CD4-positive, alpha-beta T cell treated with Interleukin-12 subunit alpha and Interleukin-12 subunit beta, for 1 hour (primary cell): ENCODE results near the gene CAPZB.

ENCODE experiments used
- DNase-seq: peaks from one replicate; pipeline ENCODE4 v3.0.0-alpha.2; 2020

The CAPZB gene

GRCh38 chr1:19426294-19427086, 58.8 kb downstream of the CAPZB start:
- DNase-seq: no peak

DNA sequence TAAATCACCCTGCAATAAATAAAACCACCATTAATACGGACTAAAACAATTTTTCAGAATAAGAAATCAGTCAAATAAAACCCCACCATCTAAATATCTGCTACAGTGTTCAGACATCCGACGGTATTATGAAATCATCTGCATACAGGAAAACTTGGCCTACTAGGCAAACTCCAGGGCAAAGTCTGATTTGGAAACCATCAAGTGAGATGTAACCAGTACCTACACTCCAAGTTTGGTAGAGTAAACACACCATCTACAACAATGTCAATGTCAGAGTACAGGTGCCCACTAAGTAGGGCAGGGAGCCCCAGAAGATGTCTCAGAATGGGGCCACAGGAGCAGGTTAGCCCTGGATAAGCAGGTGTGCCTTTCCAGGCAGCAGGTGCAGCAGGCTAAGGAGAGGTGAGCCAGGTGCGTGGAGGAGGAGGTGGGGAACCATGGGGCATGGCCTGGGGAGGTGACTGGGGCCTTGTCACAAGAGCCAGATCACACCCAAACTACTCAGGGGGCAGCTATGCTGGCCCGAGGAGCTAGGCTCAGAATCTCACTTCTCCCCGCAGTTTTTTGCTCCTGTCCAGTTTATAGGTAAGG, 59.6 kb downstream of the CAPZB start:
- no peak for DNase-seq

DNA sequence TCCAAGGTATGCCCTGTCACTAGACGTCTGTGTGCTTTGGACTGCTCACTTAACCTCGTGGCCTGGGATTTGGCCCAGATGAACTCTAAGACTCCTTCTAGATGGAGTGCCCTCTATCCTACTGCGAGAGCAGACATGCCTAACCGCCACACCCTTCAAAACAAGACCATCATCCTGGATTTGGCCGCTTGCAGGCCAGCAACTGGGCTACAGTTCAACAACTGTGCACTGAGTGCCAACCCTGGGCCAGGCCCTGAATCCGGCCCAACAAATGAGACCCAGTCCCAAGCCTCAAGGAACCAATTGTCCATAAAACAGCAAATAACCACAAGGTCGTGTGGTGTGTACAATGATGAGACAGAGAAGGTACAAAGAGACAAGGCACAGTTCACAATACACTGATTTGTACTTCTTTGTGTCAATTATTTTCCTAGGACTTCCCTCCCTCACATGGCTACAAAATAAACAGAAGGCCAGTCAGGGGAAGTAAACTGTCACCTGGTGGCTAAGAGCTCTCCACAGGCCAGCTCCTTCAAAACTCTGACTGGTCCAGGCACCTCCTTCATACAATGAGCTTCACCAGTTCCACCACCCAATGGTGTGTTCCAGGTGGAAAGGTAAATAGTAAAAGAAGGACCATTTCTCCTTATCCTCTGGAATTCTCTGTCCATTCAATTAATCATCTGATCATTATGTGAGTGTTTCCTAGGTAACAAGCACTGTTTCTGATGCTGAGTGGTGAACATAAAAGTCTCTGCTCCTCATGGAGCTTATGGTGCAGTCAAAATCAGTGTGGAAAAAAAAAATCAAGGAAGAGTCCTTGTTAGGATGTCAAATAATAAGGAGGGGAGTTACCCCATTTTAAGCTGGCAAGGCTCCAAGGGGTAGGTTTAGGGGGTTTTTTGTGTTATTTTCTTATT, 60.4 kb downstream of the CAPZB start:
- no peak for DNase-seq

DNA sequence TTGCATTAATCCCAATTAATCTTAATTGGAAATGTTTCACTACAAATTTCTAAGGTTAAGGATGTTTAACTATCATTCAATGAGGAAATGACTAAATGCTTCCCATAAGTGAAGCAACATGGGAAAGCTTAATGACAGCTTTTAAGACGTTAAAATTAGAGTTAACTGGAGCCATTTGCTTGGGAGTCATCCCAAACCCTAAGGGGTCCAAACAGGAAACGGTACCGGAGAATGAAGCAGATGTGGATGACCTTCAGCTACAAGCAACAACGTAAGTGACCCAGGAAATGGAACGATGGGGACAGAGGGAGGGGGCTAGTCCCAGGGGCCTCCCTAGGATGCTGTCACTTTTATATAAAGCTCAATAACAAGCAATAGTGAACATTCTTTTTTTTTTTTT, 62.2 kb downstream of the CAPZB start:
- no peak for DNase-seq

DNA sequence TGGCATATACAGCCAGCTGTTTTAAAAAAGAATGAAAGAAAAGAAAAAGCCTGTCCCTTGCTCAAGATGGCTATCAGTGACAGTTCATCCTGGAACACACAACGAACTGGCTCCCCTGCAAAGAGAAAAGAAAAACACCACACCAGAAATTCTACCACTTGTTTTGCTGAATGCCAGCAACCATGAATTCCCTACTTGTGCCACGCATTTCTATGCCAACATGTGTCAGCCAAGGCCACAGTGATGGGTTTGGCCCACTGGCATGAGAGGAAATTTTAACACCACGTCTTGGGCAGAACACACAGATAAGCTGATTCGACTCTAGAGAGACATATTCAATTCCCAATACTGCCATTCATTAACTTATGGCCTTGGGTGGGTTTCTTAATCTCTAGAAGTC, 64.0 kb downstream of the CAPZB start:
- no peak for DNase-seq

- DNase-seq: no peak
Observed at GRCh38 chr1:19420606-19421005, 64.7 kb downstream of the CAPZB start.

DNA sequence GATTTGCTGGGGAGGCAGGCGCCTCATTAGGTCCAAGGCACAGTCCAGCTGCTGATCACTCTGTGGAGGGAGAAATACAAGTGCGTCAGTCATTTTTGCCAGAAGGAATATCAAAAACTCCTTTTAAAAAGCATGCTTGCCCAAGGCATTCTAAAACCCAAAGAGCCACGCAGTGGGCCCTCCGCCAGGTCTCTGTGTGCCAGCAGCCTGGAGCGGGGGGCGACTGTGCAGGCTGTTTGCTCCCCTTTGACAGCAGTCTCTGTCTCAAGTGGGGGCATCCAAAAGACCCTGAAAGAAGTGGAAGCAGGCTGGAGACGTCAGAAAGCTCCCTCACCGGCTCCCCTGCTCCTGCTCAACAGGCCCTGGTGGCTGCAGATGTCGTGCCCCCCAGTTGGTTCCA, 65.6 kb downstream of the CAPZB start:
- DNase-seq: no peak

GRCh38 chr1:19418503-19418971, 66.8 kb downstream of the CAPZB start:
- no peak for DNase-seq

DNA sequence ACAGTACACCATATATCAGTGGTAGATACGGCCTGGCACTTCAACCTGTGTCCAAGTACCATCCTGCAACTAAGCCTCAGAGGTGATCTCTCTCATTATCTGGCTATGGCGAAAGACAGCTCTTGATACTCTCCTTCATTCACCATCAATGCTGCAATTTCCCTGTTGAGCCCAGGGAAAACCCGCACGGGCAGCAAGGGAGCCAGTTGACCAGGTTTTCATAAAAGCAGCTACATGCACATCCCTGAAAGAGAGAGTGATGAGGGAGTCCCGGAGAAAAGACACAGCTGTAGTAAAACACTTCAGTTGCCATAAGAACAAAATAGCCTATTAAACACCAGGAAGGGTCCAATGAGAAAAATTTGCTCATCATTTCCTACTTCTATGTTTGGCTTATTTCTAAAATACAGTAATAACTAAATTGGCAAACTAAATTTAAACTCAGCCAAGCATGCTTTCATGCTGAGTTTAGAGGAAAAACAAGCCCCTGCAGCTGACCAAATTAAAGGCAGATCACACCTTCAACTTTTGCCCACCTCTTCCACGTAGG, 68.3 kb downstream of the CAPZB start:
- no peak for DNase-seq

DNA sequence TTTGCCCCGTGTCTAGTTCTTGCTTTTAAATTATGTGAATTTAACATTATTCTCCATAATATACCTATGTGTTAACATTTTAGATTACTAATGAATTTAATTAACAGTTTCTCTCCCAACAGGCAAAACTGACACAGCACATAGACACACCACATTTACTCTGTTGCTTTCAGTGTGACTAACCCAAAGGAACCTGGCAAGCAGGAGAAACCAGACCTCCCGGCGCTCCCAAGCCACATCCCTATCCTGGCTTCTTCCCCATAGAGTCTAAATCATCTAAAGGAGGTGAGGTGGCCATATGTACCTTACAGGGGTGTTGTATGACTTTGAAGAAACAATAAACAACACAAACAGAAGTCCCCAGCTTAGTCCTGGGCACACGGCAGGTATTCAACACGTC, 69.2 kb downstream of the CAPZB start:
- no peak for DNase-seq

DNA sequence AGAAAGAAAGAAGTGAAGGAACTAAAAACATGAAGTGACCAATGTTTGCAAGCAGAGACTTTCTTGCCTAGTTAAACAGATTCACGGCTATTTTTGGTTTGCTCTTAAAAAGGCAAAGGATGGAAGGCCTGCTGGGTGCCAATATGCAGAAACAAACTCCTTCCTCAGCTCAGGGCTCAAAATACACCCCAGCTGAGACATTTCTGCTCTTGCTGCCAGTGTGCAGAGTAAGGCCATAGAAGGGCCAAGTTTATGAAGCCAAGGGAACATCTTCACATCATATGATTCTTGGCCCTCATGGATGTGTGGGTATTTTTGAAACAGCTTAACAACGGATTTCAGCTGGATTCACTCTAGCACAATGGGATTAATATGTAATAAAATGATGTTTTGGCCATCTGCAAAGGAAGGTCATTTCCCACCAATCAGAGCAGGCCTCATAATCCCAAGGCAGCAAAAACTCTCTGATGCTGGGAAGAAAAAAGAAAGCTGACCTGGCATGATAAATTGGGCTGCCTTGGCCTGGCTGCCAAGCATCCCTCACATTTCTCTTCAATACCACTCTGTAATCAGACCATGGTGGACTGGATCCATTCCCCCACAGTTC, 70.7 kb downstream of the CAPZB start:
- DNase-seq: no peak

- no peak for DNase-seq
Observed at GRCh38 chr1:19413999-19414398, 71.3 kb downstream of the CAPZB start.

GRCh38 chr1:19412654-19413053, 72.7 kb downstream of the CAPZB start:
- DNase-seq: no peak

DNA sequence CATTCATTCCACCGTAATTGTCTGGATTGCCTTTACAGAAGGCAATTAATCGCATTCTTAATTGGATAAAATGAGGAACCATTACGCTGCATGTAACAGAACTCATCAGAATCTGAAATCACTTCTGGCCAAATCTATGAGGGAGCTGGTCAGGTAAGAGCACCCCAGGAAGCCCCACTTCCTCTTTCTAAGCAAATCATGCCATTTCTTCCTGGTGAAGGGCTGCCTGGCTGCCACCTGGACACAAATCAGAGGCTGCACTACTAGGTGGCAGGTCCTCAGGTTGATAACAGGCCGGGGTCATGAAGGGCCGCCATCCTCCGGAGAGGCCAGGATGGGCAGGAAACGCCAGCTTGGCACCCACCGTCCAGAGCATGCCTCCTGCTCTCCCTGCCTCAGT, 73.7 kb downstream of the CAPZB start:
- DNase-seq: no peak

GRCh38 chr1:19410393-19410792, 74.9 kb downstream of the CAPZB start:
- DNase-seq: no peak

- DNase-seq: no peak
Observed at GRCh38 chr1:19409477-19410341, 75.6 kb downstream of the CAPZB start.

GRCh38 chr1:19407494-19408096, 77.7 kb downstream of the CAPZB start:
- DNase-seq: no peak

- no peak for DNase-seq
Observed at GRCh38 chr1:19406680-19407079, 78.7 kb downstream of the CAPZB start.

DNA sequence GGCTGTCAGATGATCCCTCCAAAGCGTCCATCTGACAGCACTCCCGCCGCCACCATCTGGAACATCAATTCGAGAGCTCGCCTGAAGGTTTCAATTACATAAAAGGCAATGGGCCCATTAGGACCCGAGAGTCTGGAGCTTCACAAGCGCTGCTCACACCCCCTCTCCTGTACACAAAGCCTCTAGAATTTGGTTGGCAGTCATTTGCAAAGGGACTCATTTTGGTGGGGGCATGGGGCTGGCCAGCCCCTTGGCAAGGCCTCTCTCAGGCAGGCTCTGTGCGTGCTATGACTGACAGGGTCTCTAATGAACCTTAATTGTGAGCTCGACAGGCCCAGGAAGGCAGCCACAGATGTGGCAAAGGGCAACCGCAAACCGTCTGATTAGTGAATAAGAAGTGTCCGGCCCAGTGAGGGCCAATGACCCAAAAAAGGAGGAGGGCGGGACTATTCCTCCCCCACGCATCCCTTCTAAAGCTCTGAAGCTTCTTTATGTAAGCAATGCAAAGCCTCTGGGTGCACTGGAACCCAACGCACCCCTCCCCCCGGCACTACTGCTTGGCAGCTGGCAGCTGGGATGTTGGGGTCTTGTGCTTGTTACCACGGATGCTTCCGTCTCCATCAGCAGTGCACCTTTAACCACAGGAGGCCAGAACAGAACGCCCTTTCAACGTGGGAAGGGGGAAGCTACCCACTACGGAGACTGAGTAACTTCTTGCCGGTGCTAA, 79.4 kb downstream of the CAPZB start:
- DNase-seq: no peak

GRCh38 chr1:19405195-19405760, 80.1 kb downstream of the CAPZB start:
- DNase-seq: no peak
